ENCODE measurements around the gene DPY19L3.

DNA sequence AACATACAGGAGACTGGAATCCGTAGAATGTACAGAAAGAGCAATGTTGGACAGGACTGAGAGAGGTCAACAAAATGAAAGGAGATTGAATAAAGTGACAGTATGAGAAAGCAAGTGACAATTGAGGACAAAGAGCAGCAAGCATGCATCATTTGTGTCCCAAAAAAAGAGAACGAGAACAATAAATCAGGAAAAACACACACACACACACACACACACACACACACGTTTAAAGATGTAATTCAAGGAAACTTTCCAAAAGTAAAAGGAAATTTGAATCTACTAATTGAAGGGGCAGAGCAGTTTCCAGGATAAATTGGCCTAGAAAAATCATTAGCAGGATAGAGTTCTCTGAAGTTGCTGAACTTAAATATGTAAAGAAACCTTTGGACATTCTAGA lies 16.9 kb downstream of the DPY19L3 start:
- TF ChIP-seq, protein P1, sequence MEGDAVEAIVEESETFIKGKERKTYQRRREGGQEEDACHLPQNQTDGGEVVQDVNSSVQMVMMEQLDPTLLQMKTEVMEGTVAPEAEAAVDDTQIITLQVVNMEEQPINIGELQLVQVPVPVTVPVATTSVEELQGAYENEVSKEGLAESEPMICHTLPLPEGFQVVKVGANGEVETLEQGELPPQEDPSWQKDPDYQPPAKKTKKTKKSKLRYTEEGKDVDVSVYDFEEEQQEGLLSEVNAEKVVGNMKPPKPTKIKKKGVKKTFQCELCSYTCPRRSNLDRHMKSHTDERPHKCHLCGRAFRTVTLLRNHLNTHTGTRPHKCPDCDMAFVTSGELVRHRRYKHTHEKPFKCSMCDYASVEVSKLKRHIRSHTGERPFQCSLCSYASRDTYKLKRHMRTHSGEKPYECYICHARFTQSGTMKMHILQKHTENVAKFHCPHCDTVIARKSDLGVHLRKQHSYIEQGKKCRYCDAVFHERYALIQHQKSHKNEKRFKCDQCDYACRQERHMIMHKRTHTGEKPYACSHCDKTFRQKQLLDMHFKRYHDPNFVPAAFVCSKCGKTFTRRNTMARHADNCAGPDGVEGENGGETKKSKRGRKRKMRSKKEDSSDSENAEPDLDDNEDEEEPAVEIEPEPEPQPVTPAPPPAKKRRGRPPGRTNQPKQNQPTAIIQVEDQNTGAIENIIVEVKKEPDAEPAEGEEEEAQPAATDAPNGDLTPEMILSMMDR (IDR thresholded peaks at IDR 0.05): no peak
- TF ChIP-seq POLR2A (IDR thresholded peaks at IDR 0.05): no peak

Data from thyroid gland (tissue), 4 donors.